Stimulated activated CD8-positive, alpha-beta memory T cell treated with anti-CD3 and anti-CD28 coated beads, Interleukin-4, amount 100 ng/mL, for 48 hours (primary cell): Measurements from ENCODE around the gene GPR137.
A peak's percentile ranks its signal among the peaks of the same experiment; 100 is the strongest.
"Not testable (repeated sequence)": the region's sequence is repeated elsewhere in the genome, so short reads cannot be mapped to it uniquely, and the experiment has no call there.

Experiments used
- DNase-seq: peaks from one replicate; pipeline ENCODE4 v3.0.0-alpha.2; 2020

The GPR137 gene

DNA sequence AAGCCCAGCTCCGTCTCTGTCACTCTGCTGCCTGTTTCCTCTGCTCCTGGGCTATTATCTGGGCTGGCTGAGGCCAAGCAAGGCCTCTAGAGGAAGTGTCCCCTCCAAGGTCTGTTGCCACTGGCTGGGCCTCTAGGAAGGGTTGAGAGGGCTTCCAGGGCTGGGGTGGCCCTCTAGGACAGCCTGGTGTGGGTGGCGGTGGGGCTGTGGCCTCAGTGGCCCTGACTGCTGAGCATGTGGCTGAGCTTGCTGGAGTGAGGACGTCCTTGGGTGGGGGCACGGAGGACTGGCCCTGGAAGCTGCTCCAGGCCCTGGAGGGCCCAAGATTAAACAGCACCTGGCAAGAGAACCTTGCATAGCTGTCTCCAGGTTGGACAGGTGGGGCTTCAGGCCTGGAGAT, 38.3 kb downstream of the GPR137 start:
- DNase-seq: not testable (repeated sequence)

- DNase-seq: no peak
Observed at GRCh38 chr11:64324692-64325469, 39.2 kb downstream of the GPR137 start.

DNA sequence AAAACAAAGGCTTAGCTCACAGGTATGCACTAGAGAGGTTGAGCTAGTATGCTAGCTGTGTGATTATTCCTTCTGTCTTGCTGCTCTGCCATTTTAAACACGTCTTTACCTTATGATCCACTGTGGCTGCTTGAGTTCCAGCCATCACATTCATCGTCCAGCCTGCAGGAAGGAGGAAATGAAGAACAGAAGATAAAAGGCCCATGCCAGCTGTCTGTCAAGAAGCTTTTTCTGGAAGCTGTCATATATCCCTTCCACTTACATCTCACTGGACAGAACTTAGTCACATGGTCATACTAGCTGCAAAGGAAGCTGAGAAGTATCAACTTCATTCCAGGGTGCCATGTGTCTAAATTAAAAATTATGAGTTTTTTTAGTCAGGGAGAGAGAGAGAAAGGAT, 41.7 kb downstream of the GPR137 start:
- DNase-seq: no peak

GRCh38 chr11:64327993-64328392, 42.3 kb downstream of the GPR137 start:
- no peak for DNase-seq

- DNase-seq: no peak
Observed at GRCh38 chr11:64330888-64331287, 45.2 kb downstream of the GPR137 start.

- peak; percentile 88 for DNase-seq
Observed at GRCh38 chr11:64331569-64332371, 46.1 kb downstream of the GPR137 start.

- no peak for DNase-seq
Observed at GRCh38 chr11:64333556-64333955, 47.9 kb downstream of the GPR137 start.

DNA sequence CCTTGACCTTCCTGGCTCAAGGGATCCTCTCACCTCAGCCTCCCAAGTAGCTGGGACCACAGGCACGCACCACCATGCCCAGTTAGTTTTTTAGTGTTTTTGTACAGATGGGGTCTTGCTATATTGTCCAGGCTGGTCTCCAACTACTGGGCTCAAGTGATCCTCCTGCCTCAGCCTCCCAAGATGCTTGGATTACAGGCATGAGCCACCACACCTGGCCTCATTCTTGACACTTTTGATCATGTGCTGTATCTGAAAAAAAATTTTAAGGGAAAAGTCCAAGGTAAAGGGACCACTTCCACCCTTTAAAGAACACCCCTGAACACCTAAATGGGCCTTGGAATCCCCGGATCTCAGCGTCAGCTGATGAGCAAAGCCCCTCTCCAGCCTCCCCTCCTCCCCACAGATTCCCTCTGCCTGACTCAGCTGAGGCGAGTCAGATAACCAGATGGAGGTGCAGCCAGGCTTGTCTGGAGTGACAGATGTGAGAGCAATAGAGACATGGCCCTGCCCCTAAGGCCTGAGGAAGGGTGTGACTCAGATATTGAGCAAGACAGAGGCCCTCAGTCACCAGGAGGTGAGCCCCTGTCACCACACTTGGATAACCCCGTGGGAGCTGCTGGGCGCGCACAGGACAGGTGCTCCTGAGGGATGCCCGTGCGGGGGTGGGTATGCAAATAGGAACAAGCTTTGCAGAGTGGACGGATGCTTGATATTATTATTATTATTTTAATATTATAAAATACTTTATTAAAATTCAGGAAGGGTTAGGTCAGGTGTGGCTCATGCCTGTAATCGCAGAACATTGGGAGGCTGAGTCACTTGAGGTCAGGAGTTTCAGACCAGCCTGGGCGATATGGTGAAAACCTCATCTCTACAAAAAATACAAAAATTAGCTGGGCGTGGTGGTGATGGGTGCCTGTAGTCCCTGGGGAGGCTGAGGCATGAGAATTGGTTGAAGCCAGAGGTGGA, 49.4 kb downstream of the GPR137 start:
- peak; percentile 76 for DNase-seq

DNA sequence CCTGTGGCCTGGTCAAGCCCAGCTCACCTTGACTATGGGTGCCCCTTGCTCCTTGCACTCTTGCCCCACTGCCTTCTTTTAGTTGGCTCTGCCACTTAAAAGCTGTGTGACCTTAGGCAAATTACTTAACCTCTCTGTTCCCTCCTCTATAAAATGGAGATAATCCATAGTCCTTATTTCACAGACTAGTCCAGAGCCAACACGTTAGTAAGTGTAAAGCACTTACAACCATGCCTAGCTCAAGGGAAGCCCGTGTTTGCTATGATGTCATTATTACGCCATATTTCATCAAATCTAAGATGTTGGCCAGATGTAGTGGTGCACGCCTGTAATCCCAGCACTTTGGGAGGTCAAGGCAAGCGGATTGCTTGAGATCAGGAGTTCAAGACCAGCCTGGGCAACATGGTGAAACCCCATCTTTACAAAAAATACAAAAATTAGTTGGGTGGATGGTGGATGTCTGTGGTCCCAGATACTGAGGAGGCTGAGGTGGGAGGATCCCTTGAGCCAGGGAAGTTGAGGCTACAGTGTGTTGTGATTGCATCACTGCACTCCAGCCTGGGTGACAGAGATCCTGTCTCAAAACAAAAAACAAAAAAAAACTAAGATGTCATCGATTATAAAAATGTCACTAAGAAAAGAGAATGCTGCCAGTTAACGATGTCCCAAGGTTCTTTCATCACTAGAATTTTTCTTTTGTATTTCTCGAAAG, 52.0 kb downstream of the GPR137 start:
- DNase-seq: no peak

DNA sequence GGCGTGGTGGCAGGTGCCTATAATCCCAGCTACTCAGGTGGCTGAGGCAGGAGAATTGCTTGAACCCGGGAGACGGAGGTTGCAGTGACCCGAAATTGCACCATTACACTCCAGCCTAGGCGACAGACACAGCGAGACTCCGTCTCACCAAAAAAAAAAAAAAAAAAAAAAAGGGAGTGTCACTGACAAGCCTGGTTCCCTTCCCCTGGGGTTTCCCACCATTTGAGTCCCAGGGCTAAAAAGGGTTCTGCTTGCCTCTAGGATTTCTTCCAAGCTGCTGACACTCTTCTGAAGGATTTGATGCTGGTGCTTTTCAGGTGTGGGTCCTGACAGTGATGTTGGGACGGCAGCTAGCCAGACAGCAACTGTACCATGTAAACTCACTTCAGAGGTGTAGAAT, 53.1 kb downstream of the GPR137 start:
- no peak for DNase-seq
